Cardiac fibroblast (primary cell): Measurements from ENCODE around the gene ULK4.

Source experiments
- DNase-seq, 2 donors: peaks; one replicate each; pipeline versions ENCODE4 v3.0.0 to v3.0.0-alpha.2; 2010; ENCODE audit warnings: low read depth in 2 of 2
- H3K4me3 ChIP-seq, 2 donors: replicated peaks in 1 of 2; 1 replicate in 1 of 2; 2 replicates in 1 of 2; pipeline ENCODE4 v1.5.1; 2011; ENCODE audit warnings: low read depth in 2 of 2, low read length in 2 of 2, mild to moderate bottlenecking in 2 of 2, moderate library complexity in 1 of 2
- CTCF ChIP-seq: IDR thresholded peaks from one replicate; pipeline ENCODE4 v1.5.1; 2011; ENCODE audit warnings: low read depth, mild to moderate bottlenecking, low read length, inconsistent platforms

ULK4 gene

DNA sequence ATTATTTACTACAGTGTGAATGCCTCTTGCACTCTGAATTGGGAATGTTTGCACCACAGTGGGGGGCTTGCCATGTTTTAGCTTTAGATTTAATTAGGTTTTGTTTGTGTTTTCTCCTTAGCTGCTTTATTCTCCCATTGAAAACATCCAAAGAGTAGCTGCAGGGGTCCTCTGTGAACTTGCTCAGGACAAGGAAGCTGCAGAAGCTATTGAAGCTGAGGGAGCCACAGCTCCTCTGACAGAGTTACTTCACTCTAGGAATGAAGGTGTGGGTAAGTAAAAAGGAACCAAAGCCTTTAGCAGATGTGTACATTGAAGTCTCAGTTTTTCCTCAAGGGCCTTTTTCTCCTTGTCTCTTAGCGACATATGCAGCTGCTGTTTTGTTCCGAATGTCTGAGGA, 725.7 kb downstream of the ULK4 start:
- H3K4me3 ChIP-seq = no peak overlapping the region
- no peak for DNase-seq
- no peak for TF ChIP-seq CTCF

DNA sequence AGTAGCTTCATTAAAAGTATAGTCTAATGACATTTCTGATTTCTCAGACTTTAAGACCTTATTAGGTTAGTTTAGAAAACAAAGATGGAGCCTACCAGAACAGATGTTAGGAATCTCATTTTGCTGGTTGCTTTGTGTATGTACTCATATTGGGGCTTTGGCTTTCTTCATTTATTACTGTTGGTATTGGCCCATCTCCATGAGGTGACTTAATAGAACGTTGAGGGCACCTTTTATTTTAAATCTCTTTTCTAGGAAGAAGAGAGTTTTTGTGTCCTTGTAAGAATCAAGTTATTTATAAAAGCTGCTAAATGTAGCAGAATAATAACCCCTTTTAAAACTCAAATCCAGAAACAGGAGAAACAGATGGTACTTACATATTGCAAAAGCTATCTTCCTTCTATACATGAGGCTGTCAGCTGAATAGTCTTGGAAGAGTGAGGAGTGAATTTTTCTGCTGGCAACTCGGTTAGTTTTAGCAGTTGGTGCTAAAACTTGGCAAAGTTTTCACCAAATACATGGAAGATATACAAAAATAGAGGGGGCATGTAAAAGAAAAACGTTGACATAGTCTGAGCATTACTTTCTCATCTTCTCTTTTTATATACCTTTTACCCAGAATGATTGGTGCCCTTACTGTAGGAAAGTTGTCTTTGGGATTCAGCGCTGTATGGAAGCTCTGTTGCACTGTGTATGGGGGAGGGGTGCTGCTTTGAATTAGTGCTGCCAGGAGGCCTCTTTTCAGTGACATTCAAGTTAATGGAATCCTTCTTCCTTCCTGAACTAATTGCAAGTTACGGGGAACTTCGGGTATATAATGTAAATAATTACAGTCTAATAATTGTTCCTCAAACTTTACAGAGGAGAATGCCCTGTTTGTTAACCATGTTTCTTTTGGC, 726.8 kb downstream of the ULK4 start:
- DNase-seq = peak; percentile 18 to 64
- no peak overlapping the region for H3K4me3 ChIP-seq
- no peak for TF ChIP-seq CTCF

GRCh38 chr3:41224120-41224806, 737.6 kb downstream of the ULK4 start:
- H3K4me3 ChIP-seq = no peak overlapping the region
- DNase-seq = peak; percentile 91 to 96

GRCh38 chr3:41223691-41224090, 738.2 kb downstream of the ULK4 start:
- no peak for TF ChIP-seq CTCF
- no peak for DNase-seq
- no peak overlapping the region for H3K4me3 ChIP-seq

More at GRCh38 chr3:41224120-41224806, 737.6 kb downstream of the ULK4 start:
- peak; percentile 6 for TF ChIP-seq CTCF

DNA sequence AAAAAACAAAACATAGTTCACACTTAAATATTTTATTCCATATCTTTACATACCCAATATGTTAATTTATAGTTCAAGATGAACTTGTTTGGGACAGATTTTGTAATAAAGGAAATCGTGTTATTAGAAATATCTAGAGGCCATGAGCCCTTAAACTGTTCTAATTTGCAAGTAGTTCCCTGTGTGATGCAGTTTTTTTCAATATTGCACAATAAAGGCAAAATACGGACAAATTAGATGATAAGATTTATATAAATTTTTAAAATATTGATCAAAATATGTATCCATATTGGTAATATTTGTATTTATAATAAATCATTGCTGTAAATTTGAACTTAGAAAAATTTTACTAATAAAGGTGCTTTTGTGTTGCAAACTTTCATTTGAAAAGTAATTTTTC, 738.8 kb downstream of the ULK4 start:
- no peak for DNase-seq
- no peak for TF ChIP-seq CTCF
- no peak overlapping the region for H3K4me3 ChIP-seq

DNA sequence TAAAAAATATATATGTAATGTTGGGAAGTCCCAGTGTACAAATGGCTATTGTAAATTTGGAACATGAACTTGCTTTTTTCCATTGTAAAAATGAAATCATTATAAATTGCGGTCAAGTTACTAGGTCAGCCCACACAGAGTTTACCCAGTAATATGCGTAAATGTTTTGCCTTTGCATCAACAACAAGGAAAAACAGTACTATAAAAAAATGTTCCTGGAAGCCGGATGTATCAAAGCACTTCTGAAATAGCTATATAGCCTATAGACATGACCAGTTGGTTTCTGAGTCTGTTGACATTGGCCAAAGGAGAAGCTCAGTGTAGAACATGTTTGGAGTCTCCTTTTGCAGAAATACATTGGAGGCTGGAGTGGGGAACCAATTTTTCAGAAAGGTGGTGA, 739.4 kb downstream of the ULK4 start:
- peak; percentile 24 to 61 for DNase-seq
- H3K4me3 ChIP-seq = no peak overlapping the region

More for the DNA sequence above, 739.4 kb downstream of the ULK4 start:
- no peak for TF ChIP-seq CTCF
